DOHH2 (cell line): Measurements from ENCODE around the gene PNPO.
A peak's percentile ranks its signal among the peaks of the same experiment; 100 is the strongest.

Experiments used
- H3F3A ChIP-seq: fragments of 200-600 bp; sonication (generic), shearing (Covaris generic); 2 replicates; pipeline ENCODE4 v1.6.0; 2016; ENCODE audit warnings: antibody characterized with exemption, mild to moderate bottlenecking; ENCODE audit not compliant: control insufficient read depth, insufficient read depth
- H3K27ac ChIP-seq: fragments of 200-600 bp; sonication (generic); 2 replicates; pipeline ENCODE4 v1.5.1; 2014; ENCODE audit warnings: low read depth, mild to moderate bottlenecking, low read length, moderate library complexity
- H3K27me3 ChIP-seq: fragments of 200-600 bp; sonication (generic); 2 replicates; pipeline ENCODE4 v1.6.1; 2014; ENCODE audit warnings: mild to moderate bottlenecking, low read length, mixed read lengths; ENCODE audit not compliant: control insufficient read depth
- H3K36me3 ChIP-seq: fragments of 200-600 bp; sonication (generic); 2 replicates; pipeline ENCODE4 v1.6.1; 2014; ENCODE audit warnings: mild to moderate bottlenecking, low read length, moderate library complexity, mixed read lengths; ENCODE audit not compliant: control insufficient read depth
- H3K4me1 ChIP-seq: fragments of 200-600 bp; sonication (generic); 2 replicates; pipeline ENCODE4 v1.6.1; 2014; ENCODE audit warnings: mild to moderate bottlenecking, low read length, mixed read lengths; ENCODE audit not compliant: control insufficient read depth
- H3K4me2 ChIP-seq: fragments of 200-600 bp; sonication (generic); 2 replicates; pipeline ENCODE4 v1.6.0; 2014; ENCODE audit warnings: mild to moderate bottlenecking, low read length, moderate library complexity
- H3K4me3 ChIP-seq: fragments of 200-600 bp; sonication (generic); 2 replicates; pipeline ENCODE4 v1.5.1; 2014; ENCODE audit warnings: mild to moderate bottlenecking, low read length, mixed read lengths
- H3K79me2 ChIP-seq: fragments of 200-600 bp; sonication (generic); 2 replicates; pipeline ENCODE4 v1.6.1; 2014; ENCODE audit warnings: mild to moderate bottlenecking, low read length, mixed read lengths; ENCODE audit not compliant: control insufficient read depth
- H3K9me2 ChIP-seq: fragments of 200-600 bp; sonication (generic); replicated peaks from 2 replicates; pipeline ENCODE4 v1.6.1; 2014; ENCODE audit warnings: mild to moderate bottlenecking, low read length, mixed read lengths; ENCODE audit not compliant: control insufficient read depth
- H3K9me3 ChIP-seq: fragments of 200-600 bp; sonication (generic); 2 replicates; pipeline ENCODE4 v1.6.1; 2014; ENCODE audit warnings: antibody characterized with exemption, low read length, mixed read lengths; ENCODE audit not compliant: control insufficient read depth, insufficient read depth
- H4K20me1 ChIP-seq: fragments of 200-600 bp; sonication (generic); 2 replicates; pipeline ENCODE4 v1.6.0; 2014; ENCODE audit warnings: low read depth, mild to moderate bottlenecking, antibody characterized with exemption, low read length, moderate library complexity; ENCODE audit not compliant: control insufficient read depth, insufficient read depth
- EZH2phosphoT487 ChIP-seq: fragments of 200-600 bp; sonication (generic); IDR thresholded peaks from 2 replicates; pipeline ENCODE4 v1.6.1; 2017; ENCODE audit warnings: borderline replicate concordance, mild to moderate bottlenecking, antibody characterized with exemption, low read length, moderate library complexity, mixed read lengths
- TF ChIP-seq, protein P1 (sequence below): fragments of 200-600 bp; sonication (generic); IDR thresholded peaks from one replicate; pipeline ENCODE4 v1.5.1; 2014; ENCODE audit warnings: antibody characterized with exemption, mild to moderate bottlenecking, low read depth, low read length; ENCODE audit not compliant: poor library complexity, severe bottlenecking

The PNPO gene

DNA sequence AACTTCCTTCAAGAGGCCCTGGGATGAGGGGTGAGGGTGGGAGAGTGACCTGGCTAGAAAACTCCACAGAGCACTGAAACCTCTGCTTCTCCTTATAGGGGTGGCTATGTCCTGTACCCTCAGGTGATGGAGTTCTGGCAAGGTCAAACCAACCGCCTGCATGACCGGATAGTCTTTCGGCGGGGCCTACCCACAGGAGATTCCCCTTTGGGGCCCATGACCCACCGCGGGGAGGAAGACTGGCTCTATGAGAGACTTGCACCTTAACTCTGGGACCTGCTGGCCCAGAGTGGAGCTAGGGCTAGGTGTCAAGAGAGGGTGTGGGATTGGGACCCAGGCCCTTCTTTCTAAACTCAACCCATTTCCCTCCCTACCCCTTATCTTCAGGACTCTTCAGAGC, 5.1 kb downstream of the PNPO start:
- peaks cover 22% of the 10 kb centered on the region for H3K79me2 ChIP-seq
- no peak for TF ChIP-seq EZH2phosphoT487
- TF ChIP-seq, protein P1, sequence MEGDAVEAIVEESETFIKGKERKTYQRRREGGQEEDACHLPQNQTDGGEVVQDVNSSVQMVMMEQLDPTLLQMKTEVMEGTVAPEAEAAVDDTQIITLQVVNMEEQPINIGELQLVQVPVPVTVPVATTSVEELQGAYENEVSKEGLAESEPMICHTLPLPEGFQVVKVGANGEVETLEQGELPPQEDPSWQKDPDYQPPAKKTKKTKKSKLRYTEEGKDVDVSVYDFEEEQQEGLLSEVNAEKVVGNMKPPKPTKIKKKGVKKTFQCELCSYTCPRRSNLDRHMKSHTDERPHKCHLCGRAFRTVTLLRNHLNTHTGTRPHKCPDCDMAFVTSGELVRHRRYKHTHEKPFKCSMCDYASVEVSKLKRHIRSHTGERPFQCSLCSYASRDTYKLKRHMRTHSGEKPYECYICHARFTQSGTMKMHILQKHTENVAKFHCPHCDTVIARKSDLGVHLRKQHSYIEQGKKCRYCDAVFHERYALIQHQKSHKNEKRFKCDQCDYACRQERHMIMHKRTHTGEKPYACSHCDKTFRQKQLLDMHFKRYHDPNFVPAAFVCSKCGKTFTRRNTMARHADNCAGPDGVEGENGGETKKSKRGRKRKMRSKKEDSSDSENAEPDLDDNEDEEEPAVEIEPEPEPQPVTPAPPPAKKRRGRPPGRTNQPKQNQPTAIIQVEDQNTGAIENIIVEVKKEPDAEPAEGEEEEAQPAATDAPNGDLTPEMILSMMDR = no peak
- H3K9me3 ChIP-seq = no peaks in the 10 kb centered on the region
- H3K27me3 ChIP-seq = no peaks in the 10 kb centered on the region
- peaks cover 45% of the 10 kb centered on the region for H3K4me1 ChIP-seq
- H3K36me3 ChIP-seq = peaks cover 55% of the 10 kb centered on the region
- H3K27ac ChIP-seq = no peak overlapping the region
- H4K20me1 ChIP-seq = no peaks in the 10 kb centered on the region
- H3K4me2 ChIP-seq = no peak overlapping the region
- H3F3A ChIP-seq = no peaks in the 10 kb centered on the region
- no peaks in the 10 kb centered on the region for H3K9me2 ChIP-seq
- H3K4me3 ChIP-seq = no peak overlapping the region

DNA sequence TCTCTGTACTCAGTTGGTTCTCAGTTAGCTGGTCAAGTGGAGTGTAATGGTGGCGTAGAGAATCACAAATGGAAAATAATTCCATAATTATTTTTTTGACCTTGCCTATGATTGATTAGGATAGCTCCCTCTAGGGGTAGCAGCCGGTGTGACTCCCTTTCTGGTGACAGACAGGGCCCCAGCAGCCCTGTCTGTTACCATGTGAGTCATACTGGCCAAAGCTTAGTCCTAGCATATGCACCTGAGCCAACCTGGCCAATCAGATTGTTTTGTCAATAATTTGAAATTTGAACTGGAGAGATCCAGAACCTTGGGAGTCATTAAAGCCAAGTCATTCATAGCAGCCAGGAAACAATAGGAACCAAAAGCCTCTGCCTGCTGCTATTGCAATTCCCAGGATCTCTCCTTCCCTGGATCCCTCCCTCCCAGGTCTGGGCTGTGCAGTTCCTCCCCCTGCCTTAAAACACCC, 5.6 kb downstream of the PNPO start:
- Histone ChIP-seq H3F3A (no peaks in the 10 kb centered on the region), H3K79me2 (peaks cover 18% of the 10 kb centered on the region), H3K4me2 (no peak overlapping the region), H3K9me2 (no peaks in the 10 kb centered on the region), H4K20me1 (no peaks in the 10 kb centered on the region), H3K9me3 (no peaks in the 10 kb centered on the region), H3K27ac (no peak overlapping the region), H3K36me3 (peaks cover 55% of the 10 kb centered on the region), H3K27me3 (no peaks in the 10 kb centered on the region), H3K4me1 (peaks cover 45% of the 10 kb centered on the region), H3K4me3 (no peak overlapping the region)
- TF ChIP-seq EZH2phosphoT487 = no peak
- TF ChIP-seq, protein P1 = peak; percentile 92

DNA sequence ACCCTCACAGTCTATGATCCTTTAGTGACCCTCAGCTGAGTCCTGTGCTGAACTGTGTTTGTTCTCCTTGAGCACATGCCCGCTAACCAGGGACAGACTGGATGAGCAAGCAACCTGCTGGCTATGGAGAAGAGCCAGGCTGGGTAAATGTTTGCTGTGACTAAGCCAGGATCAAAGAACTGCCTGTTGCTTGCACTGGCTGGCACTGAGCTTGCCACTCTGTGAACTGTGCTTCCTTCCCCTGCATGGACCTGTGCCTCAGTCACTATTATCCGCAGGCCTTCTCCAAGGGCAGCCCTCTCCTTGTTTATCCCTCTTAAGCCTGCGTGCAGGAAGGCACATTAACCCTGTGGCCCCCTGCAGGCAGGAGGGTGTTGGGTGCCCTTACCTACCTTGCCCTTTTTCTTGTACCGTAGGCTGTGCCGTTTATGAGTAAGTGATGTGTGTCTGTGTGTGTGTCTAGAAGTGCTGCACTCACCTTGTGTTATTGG, 7.4 kb downstream of the PNPO start:
- peaks cover under 1% of the 10 kb centered on the region; the same call in 1 of the 2 replicates for H3K79me2 ChIP-seq
- no peak for TF ChIP-seq EZH2phosphoT487
- TF ChIP-seq, protein P1 = no peak
- H3F3A ChIP-seq = no peaks in the 10 kb centered on the region
- no peak overlapping the region for H3K27ac ChIP-seq
- H3K9me2 ChIP-seq = no peaks in the 10 kb centered on the region
- H3K4me3 ChIP-seq = peak overlapping the region; percentile 51; the same call in 1 of the 2 replicates
- H3K4me1 ChIP-seq = peaks cover 32% of the 10 kb centered on the region
- no peaks in the 10 kb centered on the region for H3K27me3 ChIP-seq
- no peaks in the 10 kb centered on the region for H4K20me1 ChIP-seq
- H3K9me3 ChIP-seq = no peaks in the 10 kb centered on the region
- peaks cover 53% of the 10 kb centered on the region for H3K36me3 ChIP-seq
- H3K4me2 ChIP-seq = peak overlapping the region; percentile 71
